Naive thymus-derived CD8-positive, alpha-beta T cell (primary cell): Measurements from ENCODE around the gene PLEKHF1. TPM values are rescaled to one million over a fixed set of nuclear protein-coding genes. Genes with fewer than 3 reads are reported as not detected.

Experiments used
- polyA plus RNA-seq, 3 donors: library from polyadenylated mRNA; unstranded; fragments of 300-500 nt; fragmentation: Illumina TruSeq; gene quantifications; one replicate each; pipeline ENCODE4 v1.2.3, GENCODE V29; 2021
- total RNA-seq, 8 experiments: library from RNA in 2 of 8; stranded (reverse) in 2 of 8; gene quantifications; one replicate each; pipeline ENCODE4 v1.2.3 and lab custom pipeline; 2021 to 2026

PLEKHF1 gene
- total and polyA plus RNA-seq, 5 experiments from 2014 or later, result 3.8 to 19.8 (median 18.0) TPM

Other genes starting within 250 kb of the PLEKHF1 start
- gene VSTM2B, start 139.5 kb upstream of the PLEKHF1 start, total RNA-seq, result not detected
- gene VSTM2B, start 139.5 kb upstream of the PLEKHF1 start, polyA plus RNA-seq, result under 1 TPM in 1 of 3 donors, not detected in 2; 0.40 TPM
- gene POP4, start 59.2 kb upstream of the PLEKHF1 start, total RNA-seq, result 10 to 100 TPM; 67.5 to 67.9 TPM
- gene POP4, start 59.2 kb upstream of the PLEKHF1 start, polyA plus RNA-seq, result 100 to 1,000 TPM; 125 to 130 (median 127) TPM
- 10 to 100 TPM; 23.2 to 23.8 TPM for gene C19orf12, start 49.8 kb downstream of the PLEKHF1 start, total RNA-seq
- gene C19orf12, start 49.8 kb downstream of the PLEKHF1 start, polyA plus RNA-seq, result 10 to 100 TPM; 16.7 to 32.3 (median 19.8) TPM
- 1 to 10 TPM; 6.4 to 8.8 TPM for gene CCNE1, start 146.5 kb downstream of the PLEKHF1 start, total RNA-seq
- gene CCNE1, start 146.5 kb downstream of the PLEKHF1 start, polyA plus RNA-seq, result 1 to 10 TPM; 1.5 to 3.7 (median 2.6) TPM